Stimulated activated naive CD8-positive, alpha-beta T cell treated with anti-CD3 and anti-CD28 coated beads, Interleukin-15, amount 100 ng/mL, for 72 hours (primary cell): ENCODE data around the gene ARHGAP18.
"Not testable (repeated sequence)": the region's sequence is repeated elsewhere in the genome, so short reads cannot be mapped to it uniquely, and the experiment has no call there.

Experiments
- ATAC-seq: fragments of 150-1000 bp; cut with Tn5 transposase; 2 replicates; pipeline ENCODE4 v1.10.0; 2021; ENCODE audit warnings: mild to moderate bottlenecking, moderate library complexity
- DNase-seq, 2 donors: peaks; one replicate each; pipeline ENCODE4 v3.0.0; 2021 to 2022
- H3K27ac Mint-ChIP-seq, 2 donors: one replicate each; pipeline ENCODE4 v1.8.0; 2022; ENCODE audit warnings: mild to moderate bottlenecking in 2 of 2, mixed read lengths in 2 of 2, moderate library complexity in 2 of 2
- H3K27me3 Mint-ChIP-seq: one replicate; pipeline ENCODE4 v1.8.0; 2022; ENCODE audit warnings: mixed read lengths
- H3K4me1 Mint-ChIP-seq: one replicate; pipeline ENCODE4 v1.8.0; 2022; ENCODE audit warnings: mild to moderate bottlenecking, mixed read lengths
- H3K4me3 Mint-ChIP-seq, 2 donors: one replicate each; pipeline ENCODE4 v1.8.0; 2022; ENCODE audit warnings: mild to moderate bottlenecking in 2 of 2, mixed read lengths in 2 of 2, moderate library complexity in 1 of 2
- H3K9me3 Mint-ChIP-seq, 2 donors: one replicate each; pipeline ENCODE4 v1.8.0; 2022; ENCODE audit warnings: mixed read lengths in 2 of 2

ARHGAP18 gene

DNA sequence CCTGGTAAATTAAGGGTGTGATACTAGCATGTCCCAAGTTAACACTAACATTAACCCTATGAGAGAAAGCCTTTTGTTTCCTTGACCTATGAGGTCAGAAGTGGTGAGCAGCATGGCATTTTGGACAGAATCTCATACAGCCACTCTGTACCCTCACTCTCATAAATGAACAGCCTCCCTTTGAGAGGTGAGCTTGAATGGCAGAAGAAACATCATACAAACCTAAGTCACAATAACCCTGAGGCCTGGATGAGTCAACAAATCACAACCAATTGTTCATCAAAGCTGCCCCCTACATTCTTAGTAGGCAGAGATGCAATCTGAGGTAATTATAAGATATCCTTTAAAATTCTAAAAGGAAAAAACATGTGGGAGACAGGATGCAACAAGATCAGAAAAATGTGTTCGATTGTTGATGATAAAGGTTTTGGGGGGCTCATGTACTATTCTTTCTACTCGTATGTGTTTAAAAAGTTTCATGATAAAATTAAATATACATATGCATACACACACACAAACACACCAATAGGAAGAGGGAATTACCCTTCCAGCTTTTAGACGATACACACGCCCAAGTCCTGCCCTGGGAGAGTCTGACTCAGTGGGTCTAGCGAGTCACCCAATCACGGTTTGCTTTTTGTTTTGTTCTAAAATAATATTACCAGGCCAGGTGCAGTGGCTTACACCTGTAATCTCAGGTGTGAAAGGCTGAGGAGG lies 117.3 kb downstream of the ARHGAP18 start:
- no peak overlapping the region for H3K4me3 Mint-ChIP-seq

DNA sequence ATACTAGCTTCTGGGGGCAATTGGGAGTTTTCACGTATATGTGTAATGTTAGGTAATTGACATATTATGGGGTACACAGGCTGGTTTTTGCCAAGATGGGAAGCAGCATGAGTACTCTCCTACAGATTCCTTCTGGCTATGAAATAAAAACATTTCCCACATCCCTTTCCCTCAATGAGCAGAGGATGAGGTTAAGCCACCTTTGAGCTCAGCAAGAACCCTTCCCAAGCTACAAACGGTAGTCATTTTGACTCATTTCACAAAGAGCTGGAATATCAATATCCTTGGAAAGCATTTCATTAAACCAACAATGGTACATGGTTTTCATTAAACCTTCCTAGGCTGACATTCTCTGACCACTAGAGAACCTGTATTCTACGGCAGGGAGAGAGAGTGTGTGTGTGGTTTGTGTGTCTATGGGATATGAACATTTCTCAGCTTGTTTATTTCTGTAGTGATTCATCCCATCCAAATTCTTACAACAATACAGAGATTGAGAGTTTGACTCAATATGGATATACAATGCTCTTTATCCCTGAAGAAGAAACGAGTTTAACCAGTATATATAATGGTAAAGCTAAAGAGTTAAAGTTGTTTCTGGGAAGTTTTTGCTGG lies 119.5 kb downstream of the ARHGAP18 start:
- ATAC-seq, result no peak
- Mint-ChIP-seq H3K4me3 (no peak overlapping the region), H3K9me3 (peaks cover 8 to 18% of the 10 kb centered on the region in 2 donors), H3K4me1 (no peaks in the 10 kb centered on the region), H3K27me3 (no peaks in the 10 kb centered on the region), H3K27ac (no peak overlapping the region)
- no peak for DNase-seq

More for the DNA sequence above, 117.3 kb downstream of the ARHGAP18 start:
- ATAC-seq (no peak), DNase-seq (no peak)
- Mint-ChIP-seq H3K9me3 (peaks cover 4 to 8% of the 10 kb centered on the region in 2 donors), H3K4me1 (no peaks in the 10 kb centered on the region), H3K27me3 (no peaks in the 10 kb centered on the region), H3K27ac (no peak overlapping the region)

- Mint-ChIP-seq H3K4me1 (no peaks in the 10 kb centered on the region), H3K4me3 (no peak overlapping the region), H3K27me3 (no peaks in the 10 kb centered on the region)
Observed at GRCh38 chr6:129586815-129587214, 123.2 kb downstream of the ARHGAP18 start.

DNA sequence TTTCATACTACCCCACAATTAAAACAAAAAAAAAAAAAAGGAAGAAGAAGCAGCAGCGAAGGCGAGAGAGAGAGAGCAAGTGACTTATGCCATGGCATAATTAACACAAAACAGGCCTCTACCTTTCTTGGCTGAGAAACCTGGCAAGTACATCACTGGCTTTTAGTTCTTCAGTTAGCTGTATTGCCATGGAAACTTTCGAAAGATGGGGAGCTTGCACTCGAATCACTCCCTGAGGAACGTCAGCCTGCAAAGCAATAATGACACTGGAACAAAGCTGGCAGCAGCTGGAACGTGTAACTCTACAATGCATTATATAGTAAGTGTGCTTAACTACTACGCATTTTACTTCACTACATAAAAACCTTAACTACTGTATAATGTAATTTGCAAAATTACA lies 126.1 kb downstream of the ARHGAP18 start:
- Mint-ChIP-seq H3K9me3 (peaks cover 8 to 18% of the 10 kb centered on the region in 2 donors), H3K4me3 (no peak overlapping the region), H3K4me1 (no peaks in the 10 kb centered on the region), H3K27ac (no peak overlapping the region), H3K27me3 (no peaks in the 10 kb centered on the region)
- no peak for DNase-seq
- no peak for ATAC-seq

More at GRCh38 chr6:129586815-129587214, 123.2 kb downstream of the ARHGAP18 start:
- ATAC-seq (no peak), DNase-seq (no peak)
- Mint-ChIP-seq H3K27ac (no peak overlapping the region), H3K9me3 (peaks cover 8 to 18% of the 10 kb centered on the region in 2 donors)

- no peaks in the 10 kb centered on the region for H3K27me3 Mint-ChIP-seq
- ATAC-seq (no peak), DNase-seq (no peak)
- H3K4me3 Mint-ChIP-seq, result no peak overlapping the region
- H3K9me3 Mint-ChIP-seq, result no peaks in the 10 kb centered on the region
- H3K4me1 Mint-ChIP-seq, result peaks cover 4% of the 10 kb centered on the region
- H3K27ac Mint-ChIP-seq, result no peak overlapping the region
Observed at GRCh38 chr6:129578315-129578714, 131.7 kb downstream of the ARHGAP18 start.

DNA sequence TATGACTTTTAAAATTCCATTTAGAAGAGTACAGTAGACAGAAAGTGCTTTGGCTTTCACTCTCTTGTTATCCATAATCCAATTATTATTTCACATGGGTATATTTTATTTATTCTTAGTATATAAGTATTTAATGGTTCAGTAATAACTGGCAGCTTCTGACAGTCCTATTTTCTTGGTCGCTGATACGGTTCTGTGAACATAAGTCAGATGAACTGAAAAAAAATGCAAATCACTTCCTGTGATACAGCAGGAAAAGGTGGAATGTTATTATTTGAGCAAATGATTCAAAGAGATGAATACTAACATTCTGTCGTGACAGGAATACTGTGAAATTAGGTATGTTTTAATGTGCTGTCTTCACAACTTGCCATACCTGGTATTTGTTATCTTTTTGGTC lies 132.3 kb downstream of the ARHGAP18 start:
- no peak overlapping the region for H3K27ac Mint-ChIP-seq
- H3K4me3 Mint-ChIP-seq, result no peak overlapping the region
- ATAC-seq, result no peak
- DNase-seq, result no peak
- H3K9me3 Mint-ChIP-seq, result no peaks in the 10 kb centered on the region
- peaks cover 4% of the 10 kb centered on the region for H3K4me1 Mint-ChIP-seq
- H3K27me3 Mint-ChIP-seq, result no peaks in the 10 kb centered on the region

DNA sequence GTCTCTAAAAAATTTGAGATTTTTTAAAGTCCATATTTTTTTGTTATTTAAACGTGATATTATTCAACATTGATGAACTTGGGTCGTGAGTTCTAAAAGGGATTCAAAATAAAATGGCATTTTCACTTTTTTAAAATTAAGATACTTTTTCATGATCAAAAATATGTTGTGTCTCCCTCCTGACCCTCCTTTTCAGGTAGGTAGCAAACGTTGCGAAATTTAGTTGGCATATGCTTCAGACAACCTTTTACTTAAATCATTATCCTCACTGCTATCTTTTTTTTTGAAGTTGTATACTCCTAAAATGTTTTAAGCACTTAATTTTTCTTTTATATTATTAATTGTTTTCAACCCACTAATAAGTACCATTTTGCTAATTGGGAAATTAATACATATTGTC lies 133.5 kb downstream of the ARHGAP18 start:
- no peak for DNase-seq
- peaks cover 4 to 7% of the 10 kb centered on the region in 2 donors for H3K9me3 Mint-ChIP-seq
- ATAC-seq, result no peak
- H3K27me3 Mint-ChIP-seq, result no peaks in the 10 kb centered on the region
- H3K4me1 Mint-ChIP-seq, result peaks cover 4% of the 10 kb centered on the region
- no peak overlapping the region for H3K4me3 Mint-ChIP-seq
- no peak overlapping the region for H3K27ac Mint-ChIP-seq

DNA sequence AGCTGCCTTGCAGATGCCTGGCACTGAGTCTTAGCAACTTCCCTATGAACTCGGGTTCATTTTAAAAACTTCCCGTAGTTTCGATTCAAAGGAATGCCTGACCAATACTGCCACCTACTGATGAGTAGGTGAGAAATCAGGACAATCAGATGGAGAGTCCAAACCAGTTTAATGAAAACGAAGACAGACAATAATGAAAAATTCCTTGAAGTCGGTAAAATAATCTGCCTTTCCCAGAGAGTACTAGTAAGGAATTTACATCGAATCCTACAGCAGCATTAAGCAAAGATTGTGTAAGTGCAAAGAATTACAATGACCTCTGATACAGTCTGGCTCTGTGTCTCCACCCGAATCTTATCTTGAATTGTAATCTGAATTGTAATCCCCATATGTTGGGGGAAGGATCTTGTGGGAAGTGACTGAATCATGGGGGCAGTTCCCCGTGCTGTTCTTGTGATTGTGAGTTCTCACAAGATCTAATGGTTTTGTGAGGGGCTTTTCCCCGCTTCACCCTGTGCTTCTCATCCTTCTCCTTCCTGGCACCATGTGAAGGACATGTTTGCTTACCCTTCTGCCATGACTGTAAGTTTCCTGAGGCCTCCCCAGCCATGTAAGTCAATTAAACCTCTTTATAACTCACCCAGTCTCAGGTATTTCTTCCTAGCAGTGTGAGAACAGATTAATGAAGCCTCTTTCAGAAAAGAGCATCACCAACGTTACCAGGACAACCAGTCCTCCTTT lies 134.4 kb downstream of the ARHGAP18 start:
- no peak overlapping the region for H3K4me3 Mint-ChIP-seq
- peaks cover 4 to 7% of the 10 kb centered on the region in 2 donors for H3K9me3 Mint-ChIP-seq
- no peak for DNase-seq
- peaks cover 4% of the 10 kb centered on the region for H3K4me1 Mint-ChIP-seq
- ATAC-seq, result no peak
- no peaks in the 10 kb centered on the region for H3K27me3 Mint-ChIP-seq
- peak overlapping the region in 1 of 2 donors; percentile 11 for H3K27ac Mint-ChIP-seq

GRCh38 chr6:129574605-129575004 lies 135.4 kb downstream of the ARHGAP18 start:
- not testable (repeated sequence) for H3K4me3 Mint-ChIP-seq, DNase-seq

DNA sequence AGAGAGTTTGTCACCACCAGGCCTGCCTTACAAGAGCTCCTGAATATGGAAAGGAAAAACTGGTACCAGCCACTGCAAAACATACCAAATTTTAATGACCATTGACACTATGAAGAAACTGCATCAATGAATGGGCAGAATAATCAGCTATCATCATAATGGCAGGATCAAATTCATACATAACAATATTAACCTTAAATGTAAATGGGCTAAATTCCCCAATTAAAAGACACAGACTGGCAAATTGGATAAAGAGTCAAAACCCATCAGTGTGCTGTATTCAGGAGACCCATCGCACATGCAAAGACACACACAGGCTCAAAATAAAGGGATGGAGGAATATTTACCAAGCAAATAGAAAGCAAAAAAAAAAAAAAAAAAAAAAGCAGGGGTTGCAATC lies 139.0 kb downstream of the ARHGAP18 start:
- not testable (repeated sequence) for H3K27me3 Mint-ChIP-seq, H3K4me1 Mint-ChIP-seq, DNase-seq, H3K4me3 Mint-ChIP-seq, ATAC-seq, H3K27ac Mint-ChIP-seq
- peaks cover 4 to 15% of the 10 kb centered on the region in 2 donors for H3K9me3 Mint-ChIP-seq

More at GRCh38 chr6:129574605-129575004, 135.4 kb downstream of the ARHGAP18 start:
- H3K9me3 Mint-ChIP-seq, result peaks cover 4 to 15% of the 10 kb centered on the region in 2 donors
- H3K27ac Mint-ChIP-seq, ATAC-seq, H3K4me1 Mint-ChIP-seq, H3K27me3 Mint-ChIP-seq: not testable (repeated sequence)

DNA sequence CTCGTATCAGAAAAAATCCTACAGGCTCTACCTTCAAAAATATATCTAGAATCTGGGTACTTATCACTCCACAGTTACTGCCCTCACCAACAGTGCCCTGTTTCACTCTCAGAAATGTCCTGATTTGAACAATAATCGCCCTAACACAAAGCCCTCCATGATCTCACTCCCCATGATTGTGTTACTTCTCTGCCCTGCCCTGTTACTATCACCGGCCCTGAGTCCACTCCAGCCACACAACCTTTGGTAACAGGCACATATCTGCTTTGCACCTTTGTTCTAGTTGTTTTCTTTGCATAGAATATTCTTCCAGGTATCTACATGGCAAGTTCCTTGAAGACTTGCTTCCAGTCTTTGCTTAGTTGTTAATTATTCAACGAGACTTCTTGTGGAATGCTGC lies 142.0 kb downstream of the ARHGAP18 start:
- no peak for ATAC-seq
- Mint-ChIP-seq H3K4me3 (no peak overlapping the region), H3K27ac (no peak overlapping the region), H3K9me3 (peaks cover 4 to 15% of the 10 kb centered on the region in 2 donors), H3K4me1 (no peaks in the 10 kb centered on the region), H3K27me3 (no peaks in the 10 kb centered on the region)
- no peak for DNase-seq

DNA sequence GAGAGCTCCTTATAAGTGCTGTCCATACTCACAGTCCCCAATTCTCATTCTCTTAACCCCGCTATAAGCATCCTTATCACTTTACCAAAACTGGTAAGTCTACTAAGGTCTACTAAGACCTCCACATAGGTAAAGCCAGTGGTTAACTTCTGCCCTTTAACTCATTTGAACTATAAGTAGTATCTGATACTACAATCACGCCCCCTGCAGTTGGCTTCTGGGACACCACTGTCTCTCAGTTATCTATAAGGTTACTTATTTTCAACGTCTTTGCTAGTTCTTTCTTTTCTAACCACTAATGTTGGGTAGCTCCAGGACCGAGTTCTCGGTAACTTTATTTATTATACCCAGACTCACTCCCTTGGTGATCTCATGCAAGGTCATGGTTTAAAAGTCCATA lies 142.6 kb downstream of the ARHGAP18 start:
- H3K4me1 Mint-ChIP-seq, result no peaks in the 10 kb centered on the region
- no peak overlapping the region for H3K4me3 Mint-ChIP-seq
- H3K27ac Mint-ChIP-seq, result no peak overlapping the region
- H3K9me3 Mint-ChIP-seq, result peaks cover 4 to 15% of the 10 kb centered on the region in 2 donors
- ATAC-seq, result no peak
- DNase-seq, result peak in 1 of 2 donors; percentile 18
- H3K27me3 Mint-ChIP-seq, result no peaks in the 10 kb centered on the region

GRCh38 chr6:129565811-129566210 lies 144.2 kb downstream of the ARHGAP18 start:
- Mint-ChIP-seq H3K27ac (no peak overlapping the region), H3K4me1 (no peaks in the 10 kb centered on the region), H3K27me3 (no peaks in the 10 kb centered on the region)

GRCh38 chr6:129565366-129565765 lies 144.6 kb downstream of the ARHGAP18 start:
- H3K9me3 Mint-ChIP-seq, result peaks cover 0 to 6% of the 10 kb centered on the region in 2 donors
- DNase-seq, result no peak
- H3K4me3 Mint-ChIP-seq, result no peak overlapping the region
- H3K4me1 Mint-ChIP-seq, result no peaks in the 10 kb centered on the region
- ATAC-seq, result no peak
- no peaks in the 10 kb centered on the region for H3K27me3 Mint-ChIP-seq
- peak overlapping the region in 1 of 2 donors; percentile 21 for H3K27ac Mint-ChIP-seq

More at GRCh38 chr6:129565811-129566210, 144.2 kb downstream of the ARHGAP18 start:
- ATAC-seq (no peak), DNase-seq (no peak)
- Mint-ChIP-seq H3K4me3 (no peak overlapping the region), H3K9me3 (peaks cover 0 to 8% of the 10 kb centered on the region in 2 donors)

- ATAC-seq (no peak), DNase-seq (no peak)
- H3K27me3 Mint-ChIP-seq, result no peaks in the 10 kb centered on the region
- peak overlapping the region in 1 of 2 donors; percentile 15 for H3K27ac Mint-ChIP-seq
- no peak overlapping the region for H3K4me3 Mint-ChIP-seq
- H3K9me3 Mint-ChIP-seq, result no peaks in the 10 kb centered on the region
- H3K4me1 Mint-ChIP-seq, result no peaks in the 10 kb centered on the region
Observed at GRCh38 chr6:129558248-129558647, 151.7 kb downstream of the ARHGAP18 start.
